ENCODE data around the gene CCDC27. TPM values are rescaled to one million over a fixed set of nuclear protein-coding genes. Genes with fewer than 3 reads are reported as not detected.

CCDC27 gene
- total RNA-seq, 1 donor from 2014 or later, result not detected

DNA sequence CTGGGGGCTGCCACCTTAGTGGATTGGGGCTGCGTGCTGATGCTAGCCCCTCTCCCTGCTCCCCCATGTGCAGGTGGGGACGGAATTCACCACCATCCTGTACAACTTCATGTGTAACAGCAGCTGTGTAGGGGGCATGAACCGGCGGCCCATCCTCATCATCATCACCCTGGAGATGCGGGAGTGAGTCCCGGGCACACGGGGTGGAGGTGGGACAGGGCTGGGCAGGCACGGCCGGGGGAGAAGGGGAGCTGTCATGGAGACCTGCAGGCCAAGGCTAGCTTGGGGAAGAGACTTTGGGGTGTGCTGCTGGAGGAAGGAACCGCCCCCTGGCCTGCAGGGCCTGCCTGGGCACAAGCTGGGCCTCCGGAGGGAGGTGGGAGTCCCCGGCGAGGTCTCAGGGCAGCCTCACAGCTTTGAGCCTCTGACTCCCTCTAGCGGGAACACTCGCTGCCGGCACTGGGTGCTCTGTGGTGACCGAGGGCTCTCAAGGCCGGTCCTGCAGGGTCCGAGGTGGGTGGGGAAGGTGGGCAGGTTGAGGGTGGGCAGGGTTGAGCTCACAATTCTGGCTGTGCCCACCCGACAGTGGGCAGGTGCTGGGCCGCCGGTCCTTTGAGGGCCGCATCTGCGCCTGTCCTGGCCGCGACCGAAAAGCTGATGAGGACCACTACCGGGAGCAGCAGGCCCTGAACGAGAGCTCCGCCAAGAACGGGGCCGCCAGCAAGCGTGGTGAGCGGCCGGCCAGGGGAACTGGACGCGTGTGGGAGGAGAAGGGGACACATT is 25.0 kb upstream of the CCDC27 start:
- no peak overlapping the region for H3K4me3 ChIP-seq (ENCODE audit: low read depth, low read length)
- TF ChIP-seq, protein P1, sequence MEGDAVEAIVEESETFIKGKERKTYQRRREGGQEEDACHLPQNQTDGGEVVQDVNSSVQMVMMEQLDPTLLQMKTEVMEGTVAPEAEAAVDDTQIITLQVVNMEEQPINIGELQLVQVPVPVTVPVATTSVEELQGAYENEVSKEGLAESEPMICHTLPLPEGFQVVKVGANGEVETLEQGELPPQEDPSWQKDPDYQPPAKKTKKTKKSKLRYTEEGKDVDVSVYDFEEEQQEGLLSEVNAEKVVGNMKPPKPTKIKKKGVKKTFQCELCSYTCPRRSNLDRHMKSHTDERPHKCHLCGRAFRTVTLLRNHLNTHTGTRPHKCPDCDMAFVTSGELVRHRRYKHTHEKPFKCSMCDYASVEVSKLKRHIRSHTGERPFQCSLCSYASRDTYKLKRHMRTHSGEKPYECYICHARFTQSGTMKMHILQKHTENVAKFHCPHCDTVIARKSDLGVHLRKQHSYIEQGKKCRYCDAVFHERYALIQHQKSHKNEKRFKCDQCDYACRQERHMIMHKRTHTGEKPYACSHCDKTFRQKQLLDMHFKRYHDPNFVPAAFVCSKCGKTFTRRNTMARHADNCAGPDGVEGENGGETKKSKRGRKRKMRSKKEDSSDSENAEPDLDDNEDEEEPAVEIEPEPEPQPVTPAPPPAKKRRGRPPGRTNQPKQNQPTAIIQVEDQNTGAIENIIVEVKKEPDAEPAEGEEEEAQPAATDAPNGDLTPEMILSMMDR (conservative IDR thresholded peaks at IDR 0.05; ENCODE audit: low read depth, low read length), result peak; percentile 52
- no peak for DNase-seq (ENCODE audit: low read depth)

DNA sequence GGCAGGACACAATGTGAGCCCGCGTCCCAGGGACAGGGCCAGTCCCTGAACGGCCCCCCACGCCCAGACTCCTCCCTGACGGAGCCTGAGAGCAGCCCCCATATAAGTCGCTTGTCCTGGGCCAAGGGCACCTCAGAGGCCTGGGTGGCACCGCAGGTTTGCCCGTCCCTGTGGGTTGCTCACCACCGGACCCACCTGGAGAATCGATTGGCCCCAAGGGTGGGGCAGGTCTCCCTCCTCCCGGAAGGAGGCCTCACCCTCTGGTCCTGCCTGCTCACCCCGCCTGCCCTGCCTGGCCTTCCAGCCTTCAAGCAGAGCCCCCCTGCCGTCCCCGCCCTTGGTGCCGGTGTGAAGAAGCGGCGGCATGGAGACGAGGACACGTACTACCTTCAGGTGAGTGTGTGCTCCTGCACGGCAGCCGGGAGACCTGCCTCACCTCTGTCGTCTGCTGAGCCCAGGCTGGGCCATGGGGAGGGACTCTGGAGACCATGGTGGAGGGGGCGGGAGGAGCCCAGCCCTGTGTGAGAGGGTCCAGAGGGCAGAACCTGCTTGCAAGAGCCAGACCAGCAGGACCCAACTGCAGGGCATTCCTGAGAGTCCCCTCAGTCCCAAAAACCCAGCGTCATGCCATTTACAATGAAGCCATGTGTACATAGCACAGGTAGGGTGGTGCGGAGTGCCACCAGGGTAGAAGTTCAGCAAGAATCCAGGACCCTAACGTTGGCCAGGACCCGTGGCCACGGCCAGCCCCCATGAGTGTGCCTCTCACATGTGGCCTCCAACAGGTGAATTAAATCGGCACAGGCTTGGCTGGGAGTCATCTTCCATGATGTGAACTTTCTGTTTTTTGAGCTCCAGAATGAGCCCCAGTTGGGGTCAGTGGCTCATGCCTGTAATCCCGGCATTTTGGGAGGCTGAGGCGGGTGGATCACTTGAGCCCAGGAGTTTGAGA is 24.1 kb upstream of the CCDC27 start:
- H3K4me3 ChIP-seq (ENCODE audit: low read depth, low read length), result no peak overlapping the region
- TF ChIP-seq, protein P1 (conservative IDR thresholded peaks at IDR 0.05; ENCODE audit: low read depth, low read length), result no peak
- no peak for DNase-seq (ENCODE audit: low read depth)

DNA sequence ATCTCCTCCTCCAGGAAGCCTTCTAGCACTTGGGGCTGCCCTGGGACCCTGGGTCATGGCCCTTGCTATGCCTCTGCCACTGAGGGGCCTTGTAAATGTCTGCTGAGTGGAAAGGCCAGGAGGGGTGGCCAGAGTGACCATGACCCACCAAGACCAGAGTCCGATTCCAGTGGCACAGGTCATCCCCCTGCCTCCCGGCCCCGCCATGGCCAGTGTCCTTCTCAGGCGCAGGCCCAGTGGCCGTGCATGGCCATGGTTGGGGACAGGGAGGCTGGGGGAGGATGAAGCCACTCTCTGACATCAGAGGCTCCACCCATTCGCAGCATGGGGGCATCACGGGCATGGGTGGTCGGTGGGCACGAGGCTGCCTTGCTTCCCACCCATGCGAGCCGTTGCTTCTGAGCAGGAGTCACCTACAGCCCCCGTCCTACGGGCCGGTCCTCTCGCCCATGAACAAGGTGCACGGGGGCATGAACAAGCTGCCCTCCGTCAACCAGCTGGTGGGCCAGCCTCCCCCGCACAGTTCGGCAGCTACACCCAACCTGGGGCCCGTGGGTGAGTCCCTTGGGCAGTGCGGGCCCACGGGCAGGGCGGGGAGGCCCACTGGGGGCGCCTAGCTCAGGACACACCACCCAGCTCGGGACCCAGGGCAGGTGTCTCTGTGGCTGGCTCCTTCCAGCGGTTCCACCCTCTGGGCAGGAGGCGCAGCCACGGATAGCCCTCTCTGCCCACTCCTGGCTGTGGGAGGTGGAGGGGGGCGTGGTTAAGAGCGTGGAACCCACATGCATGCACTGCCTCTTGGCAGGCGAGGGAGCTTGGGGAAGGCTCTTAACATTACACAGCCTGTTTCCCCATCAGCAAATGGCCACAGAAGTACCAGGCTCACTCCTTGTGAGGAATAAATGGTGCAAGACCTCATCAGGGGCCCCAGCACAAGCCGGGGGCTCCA is 22.4 kb upstream of the CCDC27 start:
- no peak for DNase-seq (ENCODE audit: low read depth)
- TF ChIP-seq, protein P1 (conservative IDR thresholded peaks at IDR 0.05; ENCODE audit: low read depth, low read length), result no peak
- no peak overlapping the region for H3K4me3 ChIP-seq (ENCODE audit: low read depth, low read length)

DNA sequence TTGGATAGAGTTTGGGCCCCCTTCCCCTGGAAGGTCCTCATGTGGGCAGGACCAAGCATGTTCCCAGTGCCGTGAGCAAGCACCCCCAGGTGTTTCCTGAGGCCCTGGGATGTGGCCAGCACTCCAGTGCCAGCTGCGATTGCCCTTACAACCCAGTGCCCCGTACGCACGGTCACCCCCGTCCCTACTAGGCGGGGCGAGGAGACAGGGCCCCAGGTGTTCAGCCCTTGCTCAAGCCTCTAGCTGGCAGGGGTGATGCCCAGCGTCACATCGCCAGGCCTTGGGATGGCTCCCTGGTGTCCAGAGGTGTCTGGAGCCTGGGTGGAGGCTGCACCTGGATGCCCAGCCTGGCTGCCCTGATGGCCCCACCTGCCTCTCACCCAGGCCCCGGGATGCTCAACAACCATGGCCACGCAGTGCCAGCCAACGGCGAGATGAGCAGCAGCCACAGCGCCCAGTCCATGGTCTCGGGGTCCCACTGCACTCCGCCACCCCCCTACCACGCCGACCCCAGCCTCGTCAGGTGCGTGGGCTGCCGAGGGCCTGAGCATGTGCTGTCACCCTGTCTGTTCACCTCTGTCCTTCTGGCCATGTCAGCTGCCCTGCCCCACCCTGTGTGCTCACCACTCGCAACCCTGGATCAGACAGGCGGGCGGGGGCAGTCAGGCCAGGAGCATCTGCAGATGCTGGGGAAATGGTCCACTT is 21.6 kb upstream of the CCDC27 start:
- H3K4me3 ChIP-seq (ENCODE audit: low read depth, low read length), result no peak overlapping the region
- TF ChIP-seq, protein P1 (conservative IDR thresholded peaks at IDR 0.05; ENCODE audit: low read depth, low read length), result no peak
- no peak for DNase-seq (ENCODE audit: low read depth)

DNA sequence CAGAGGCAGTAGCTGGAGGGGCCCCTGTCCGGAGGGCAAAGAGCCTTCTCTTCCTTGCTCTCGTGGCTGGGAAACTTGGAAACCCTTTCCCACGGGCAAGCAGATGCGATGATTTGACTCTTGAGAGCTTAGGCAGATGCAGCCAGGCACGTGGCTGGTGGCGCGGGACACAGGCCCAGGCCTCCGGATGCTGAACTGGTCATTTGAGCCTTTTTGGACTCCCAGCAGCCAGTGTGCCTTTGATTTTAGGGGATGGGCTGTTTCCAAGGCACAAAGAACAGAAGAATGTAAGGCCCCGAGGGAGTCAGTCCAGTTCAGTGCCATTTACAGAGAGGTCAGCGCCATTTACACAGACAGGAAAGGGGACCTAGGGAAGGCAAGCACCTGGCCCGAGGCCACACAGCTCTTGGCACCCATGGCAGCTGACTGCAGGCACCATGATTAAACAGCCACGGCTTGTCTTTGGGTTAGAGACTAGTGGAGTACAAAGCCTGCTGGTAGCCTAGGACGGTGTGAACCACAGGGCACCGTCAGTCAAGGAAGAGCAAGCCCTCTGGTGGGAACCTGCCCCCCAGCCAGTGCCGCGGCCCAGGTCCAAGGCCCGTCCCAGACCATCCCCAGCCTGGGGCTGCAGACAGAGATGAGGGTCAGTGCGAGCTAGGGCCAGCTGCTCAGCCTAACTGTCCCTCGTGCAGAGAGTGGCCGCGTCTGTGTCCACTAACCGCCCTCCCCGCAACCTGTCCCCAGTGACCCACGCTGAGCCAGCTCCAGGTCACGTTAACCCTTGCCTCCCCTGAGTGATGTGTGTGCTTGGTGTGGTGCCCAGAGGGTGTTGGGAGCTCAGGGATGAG is 20.4 kb upstream of the CCDC27 start:
- no peak for DNase-seq (ENCODE audit: low read depth)
- TF ChIP-seq, protein P1 (conservative IDR thresholded peaks at IDR 0.05; ENCODE audit: low read depth, low read length), result no peak
- no peak overlapping the region for H3K4me3 ChIP-seq (ENCODE audit: low read depth, low read length)
